Pericardium fibroblast (primary cell): Measurements from ENCODE around the gene PSEN1. TPM values are rescaled to one million over a fixed set of nuclear protein-coding genes. Genes with fewer than 3 reads are reported as not detected.

Source experiments
- total RNA-seq: library from RNA; depleted of rRNA; stranded (reverse); fragments of >200 nt; gene quantifications from 2 replicates; pipeline ENCODE4 v1.2.3, GENCODE V29; 2015

Gene PSEN1
- 33.0 and 50.5 TPM in 2 replicates for total RNA-seq

GRCh38 chr14:73136387-73137225 lies at the start of gene PSEN1:
Gene PSEN1 (plus strand): TSS chr14:73136507. CDS start chr14:73148020, 11,513 bp downstream.

DNA sequence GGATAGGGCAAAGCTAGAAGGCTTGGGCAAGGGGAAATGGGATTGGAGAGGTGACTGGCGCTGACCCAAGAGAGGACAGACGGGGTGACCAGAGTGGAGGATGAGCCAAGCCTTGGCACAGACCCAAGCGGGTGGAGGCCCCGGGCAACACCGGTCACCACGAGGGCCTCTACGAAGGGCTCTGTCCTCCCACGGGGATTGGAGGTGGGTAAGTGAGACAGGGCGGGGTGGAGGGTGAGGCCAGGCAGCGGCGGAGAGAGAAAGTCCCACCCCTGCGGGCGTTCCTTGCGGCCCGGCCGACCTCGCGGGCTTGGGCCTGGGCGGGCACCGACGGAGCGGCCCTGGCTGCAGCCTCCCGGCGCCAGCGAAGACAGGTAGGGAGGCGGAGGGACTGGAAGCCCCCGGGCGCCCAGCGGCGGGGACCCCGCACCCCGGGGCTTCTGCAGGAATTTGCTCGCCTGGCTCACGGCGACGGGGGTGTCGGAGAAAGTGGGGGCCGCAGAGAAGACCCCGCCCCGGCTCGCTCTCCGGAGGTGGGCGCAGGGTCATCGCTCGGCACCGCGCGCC lies 101.0 kb downstream of the PSEN1 start, which contains the start of gene PAPLN:
PAPLN (plus strand) TSS at position 288 of the 567 bp plus-strand sequence. CDS start 2,273 bp downstream, outside the sequence.

Other genes starting within 250 kb of the PSEN1 start
- 0.23 and 0.26 TPM in 2 replicates for gene DPF3, start 242.4 kb upstream of the PSEN1 start, total RNA-seq
- 11.1 and 18.6 TPM in 2 replicates for gene DCAF4, start 210.0 kb upstream of the PSEN1 start, total RNA-seq
- gene ZFYVE1, start 109.4 kb upstream of the PSEN1 start, total RNA-seq, result 14.2 and 17.7 TPM in 2 replicates
- gene RBM25, start 78.0 kb upstream of the PSEN1 start, total RNA-seq, result 15.2 and 22.6 TPM in 2 replicates
- 22.0 and 25.0 TPM in 2 replicates for gene PAPLN, start 101.0 kb downstream of the PSEN1 start, total RNA-seq